IMR-90 (cell line): ENCODE data around the gene ZBTB11. TPM values are rescaled to one million over a fixed set of nuclear protein-coding genes. Genes with fewer than 3 reads are reported as not detected.

Experiments used
- ATAC-seq: fragments of 200-7000 bp; cut with Tn5 transposase; 2 replicates; pipeline ENCODE4 v1.9.1; 2020; ENCODE audit warnings: low read depth, mild to moderate bottlenecking, moderate library complexity
- BruUV-seq: library from RNA; stranded (reverse); fragments of 400-500 nt; replicated peaks from 2 replicates; lab custom pipeline; 2021; lab: Mats Ljungman, UMichigan
- CTCF ChIA-PET: fragments of 300-600 bp; formaldehyde crosslinking; extraction: SDS; loops from one replicate; lab custom pipeline; 2021; ENCODE audit warnings: antibody characterized with exemption; lab: Yijun Ruan, JAX
- POLR2A ChIA-PET: fragments of 300-600 bp; sonication (Branson Sonifier 250); formaldehyde crosslinking; loops from one replicate; lab custom pipeline; 2022; ENCODE audit warnings: antibody characterized with exemption; ENCODE audit not compliant: unreplicated experiment; lab: Charles Lee
- DNase-seq: peaks from one replicate; pipeline ENCODE4 v3.0.0; 2013
- H2AFZ ChIP-seq: replicated peaks from 2 replicates; pipeline ENCODE3; 2013; ENCODE audit warnings: low read length, mild to moderate bottlenecking; ENCODE audit not compliant: poor library complexity
- H2AK5ac ChIP-seq: 2 replicates; pipeline ENCODE4 v1.6.1; 2013; ENCODE audit warnings: low read depth, low read length, inconsistent platforms
- H2AK9ac ChIP-seq: replicated peaks from 2 replicates; pipeline ENCODE3; 2013; ENCODE audit warnings: mild to moderate bottlenecking, low read depth, low read length, moderate library complexity; ENCODE audit not compliant: poor library complexity
- H2BK120ac ChIP-seq: 2 replicates; pipeline ENCODE4 v1.6.1; 2013; ENCODE audit warnings: low read depth, low read length, inconsistent platforms
- H2BK15ac ChIP-seq: 3 replicates; pipeline ENCODE4 v1.6.1; 2013; ENCODE audit warnings: low read depth, low read length, inconsistent platforms
- H2BK20ac ChIP-seq: 2 replicates; pipeline ENCODE4 v1.6.1; 2013; ENCODE audit warnings: low read depth, mild to moderate bottlenecking, inconsistent platforms, low read length, moderate library complexity
- H2BK5ac ChIP-seq: 2 replicates; pipeline ENCODE4 v1.6.1; 2013; ENCODE audit warnings: mild to moderate bottlenecking, low read depth, low read length, inconsistent platforms; ENCODE audit not compliant: poor library complexity, severe bottlenecking
- H3K14ac ChIP-seq: replicated peaks from 2 replicates; pipeline ENCODE4 v1.6.1; 2013; ENCODE audit warnings: low read depth, low read length, inconsistent platforms
- H3K18ac ChIP-seq: 2 replicates; pipeline ENCODE4 v1.6.1; 2013; ENCODE audit warnings: low read depth, low read length, control low read depth
- H3K23ac ChIP-seq: 2 replicates; pipeline ENCODE4 v1.6.1; 2013; ENCODE audit warnings: low read depth, low read length, inconsistent platforms
- H3K27ac ChIP-seq: 2 replicates; pipeline ENCODE4 v1.5.1; 2013; ENCODE audit warnings: mild to moderate bottlenecking, control low read depth, low read length; ENCODE audit not compliant: insufficient read depth
- H3K27me3 ChIP-seq: 2 replicates; pipeline ENCODE4 v1.6.1; 2013; ENCODE audit warnings: low read length; ENCODE audit not compliant: control insufficient read depth, insufficient read depth
- H3K36me3 ChIP-seq: 2 replicates; pipeline ENCODE4 v1.6.1; 2013; ENCODE audit warnings: low read length, mixed read lengths; ENCODE audit not compliant: control insufficient read depth, insufficient read depth
- H3K4ac ChIP-seq: 2 replicates; pipeline ENCODE4 v1.6.1; 2013; ENCODE audit warnings: low read depth, low read length, inconsistent platforms
- H3K4me1 ChIP-seq: 2 replicates; pipeline ENCODE4 v1.6.1; 2013; ENCODE audit warnings: low read length, mixed read lengths; ENCODE audit not compliant: control insufficient read depth, insufficient read depth
- H3K4me2 ChIP-seq: 2 replicates; pipeline ENCODE4 v1.6.1; 2013; ENCODE audit warnings: low read depth, mild to moderate bottlenecking, control low read depth, low read length, moderate library complexity
- H3K4me3 ChIP-seq: 2 replicates; pipeline ENCODE4 v1.5.1; 2013; ENCODE audit warnings: low read depth, mild to moderate bottlenecking, control low read depth, low read length, moderate library complexity; ENCODE audit not compliant: insufficient read depth
- H3K56ac ChIP-seq: 2 replicates; pipeline ENCODE4 v1.6.1; 2013; ENCODE audit warnings: low read length, inconsistent platforms; ENCODE audit not compliant: insufficient read depth; ENCODE audit errors: extremely low read depth
- H3K79me1 ChIP-seq, 2 experiments: 2 replicates each; pipeline ENCODE4 v1.6.1; 2013; ENCODE audit warnings: low read length in 2 of 2, inconsistent platforms in 1 of 2, low read depth in 1 of 2
- H3K9ac ChIP-seq: 2 replicates; pipeline ENCODE4 v1.6.1; 2013; ENCODE audit warnings: low read depth, low read length, control low read depth
- H3K9me1 ChIP-seq: 2 replicates; pipeline ENCODE4 v1.6.1; 2013; ENCODE audit warnings: low read length, inconsistent platforms; ENCODE audit not compliant: insufficient read depth
- H3K9me3 ChIP-seq: 2 replicates; pipeline ENCODE4 v1.6.1; 2013; ENCODE audit warnings: low read length; ENCODE audit not compliant: control insufficient read depth, insufficient read depth
- H4K20me1 ChIP-seq: 2 replicates; pipeline ENCODE4 v1.6.1; 2013; ENCODE audit warnings: low read length, inconsistent platforms; ENCODE audit not compliant: insufficient read depth
- H4K5ac ChIP-seq: 2 replicates; pipeline ENCODE4 v1.6.1; 2013; ENCODE audit warnings: mild to moderate bottlenecking, low read depth, low read length, control low read depth
- H4K8ac ChIP-seq, 2 experiments: 2 replicates each; pipeline ENCODE4 v1.6.1; 2013; ENCODE audit warnings: low read depth in 2 of 2, low read length in 2 of 2, control low read depth in 1 of 2, inconsistent platforms in 1 of 2
- H4K91ac ChIP-seq: 2 replicates; pipeline ENCODE4 v1.6.1; 2013; ENCODE audit warnings: low read depth, low read length, inconsistent platforms; ENCODE audit not compliant: insufficient read depth
- NFE2L2 ChIP-seq: fragments of 150-350 bp; IDR thresholded peaks from 2 replicates; pipeline ENCODE4 v1.6.1; 2016; ENCODE audit warnings: low read depth, mild to moderate bottlenecking, low read length
- WGBS, 2 experiments: methylation state at CpG; one replicate each; pipeline versions ENCODE4 v1.1.5 to v1.1.7; 2013; ENCODE audit warnings: missing lambda C conversion rate in 2 of 2; ENCODE audit not compliant: insufficient read length in 1 of 2; ENCODE audit errors: extremely low coverage in 2 of 2; 5-methylcytosine and 5-hydroxymethylcytosine counted together
- dilution Hi-C: fragments of 300-500 bp; cut with HindIII; formaldehyde crosslinking; loops from one replicate; pipeline ENCODE4 v1.14.3; 2018; ENCODE audit warnings: low sequenced_read_pairs; ENCODE audit not compliant: unreplicated experiment
- in situ Hi-C: fragments of 300-500 bp; cut with MboI; formaldehyde crosslinking; loops from 3 replicates; pipeline ENCODE4 v1.14.3; 2019; ENCODE audit warnings: low sequenced_read_pairs, inconsistent platforms, mixed read lengths
- intact Hi-C: fragments of 100-400 bp; cut with micrococcal nuclease; formaldehyde crosslinking; loops from 2 replicates; pipeline ENCODE4 v1.10.0; 2022
- polyA plus RNA-seq, 3 experiments: library from polyadenylated mRNA; depleted of rRNA; stranded (reverse); fragments of >200 nt; gene quantifications; 2 replicates each; pipeline ENCODE4 v1.2.3, GENCODE V29; 2012; ENCODE audit warnings: low replicate concordance in 1 of 3
- total RNA-seq: library from RNA; depleted of rRNA; stranded (reverse); fragments of >200 nt; gene quantifications from 2 replicates; pipeline ENCODE4 v1.2.3, GENCODE V29; 2012

The ZBTB11 gene
- total and polyA plus RNA-seq, 2 of the 4 experiments (the other 2 are of a cell fraction): 6.0 to 17.2 TPM

- CTCF ChIA-PET: no interaction called here
- H3K14ac ChIP-seq: no peak overlapping the region
- dilution Hi-C loops: no loop called here
Measured at GRCh38 chr3:101701696-101702634, 25.0 kb upstream of the ZBTB11 start.

More at GRCh38 chr3:101701696-101702634, 25.0 kb upstream of the ZBTB11 start:
- H3K4me1 ChIP-seq: no peaks in the 10 kb centered on the region
- H2BK15ac ChIP-seq: no peak overlapping the region
- H2AK9ac ChIP-seq: no peak overlapping the region
- H4K91ac ChIP-seq: no peak overlapping the region
- H4K20me1 ChIP-seq: no peaks in the 10 kb centered on the region
- no peak overlapping the region for H3K4me2 ChIP-seq
- POLR2A ChIA-PET: no interaction called here
- peaks cover 3% of the 10 kb centered on the region; the same call in 1 of the 2 replicates for H3K9me1 ChIP-seq
- H2BK120ac ChIP-seq: no peak overlapping the region
- intact Hi-C loops: loop anchor here (10.0 kb wide), 1 partner anchor 523 kb away; no protein-coding TSS in a partner anchor
- no peak overlapping the region for H3K9ac ChIP-seq
- H3K18ac ChIP-seq: no peak overlapping the region
- H3K4ac ChIP-seq: no peak overlapping the region
- no peak overlapping the region for H2AK5ac ChIP-seq
- BruUV-seq: no TSS peak
- H3K27me3 ChIP-seq: no peaks in the 10 kb centered on the region
- in situ Hi-C loops: no loop called here
- no peak overlapping the region for H3K23ac ChIP-seq
- H2BK20ac ChIP-seq: no peak overlapping the region
- H3K56ac ChIP-seq: no peak overlapping the region
- H2AFZ ChIP-seq: no peak overlapping the region
- no peak overlapping the region for H2BK5ac ChIP-seq
- no peaks in the 10 kb centered on the region for H3K79me1 ChIP-seq
- no peak overlapping the region for H3K4me3 ChIP-seq
- H4K5ac ChIP-seq: no peak overlapping the region
- no peak overlapping the region for H3K27ac ChIP-seq
- ATAC-seq (no peak), DNase-seq (no peak)
- 100% methylated on average over 1 of the region's 7 CpGs; no CpG with 5 or more reads in 1 of the 2 experiments for WGBS, 2 experiments
- no peak overlapping the region for H4K8ac ChIP-seq
- no peaks in the 10 kb centered on the region for H3K9me3 ChIP-seq
- no peak for TF ChIP-seq NFE2L2
- H3K36me3 ChIP-seq: no peaks in the 10 kb centered on the region
